Ovary (tissue), 3 donors: ENCODE results near the gene CXCL12.

Source experiments
- CTCF ChIP-seq, 3 donors: fragments of 450-650 bp in 2 of 3; fragments of 200-600 bp in 1 of 3; IDR thresholded peaks; one replicate each; pipeline versions ENCODE4 v1.5.1 to v1.8.0; 2016 to 2022; ENCODE audit warnings: antibody characterized with exemption in 3 of 3, mild to moderate bottlenecking in 1 of 3
- EP300 ChIP-seq: sonication (generic); formaldehyde crosslinking; IDR thresholded peaks from one replicate; pipeline ENCODE4 v1.6.1; 2017; ENCODE audit warnings: antibody characterized with exemption
- POLR2A ChIP-seq: fragments of 450-650 bp; IDR thresholded peaks from one replicate; pipeline ENCODE4 v1.6.1; 2017; ENCODE audit warnings: antibody characterized with exemption, mild to moderate bottlenecking, moderate library complexity
- donor health status: DM: no; HTN: no; CAD: no.

GRCh38 chr10:44379907-44380306, 5.0 kb downstream of the CXCL12 start:
- TF ChIP-seq EP300 (no peak), CTCF (IDR thresholded peaks at IDR 0.05) (no peak), POLR2A (no peak)
